GM18511 (cell line): Measurements from ENCODE around the gene DCLRE1C.
"Not testable (repeated sequence)": the region's sequence is repeated elsewhere in the genome, so short reads cannot be mapped to it uniquely, and the experiment has no call there.

Experiments
- ATAC-seq: cut with Tn5 transposase; IDR thresholded peaks from one replicate; pipeline ENCODE4 v1.9.1; 2021; ENCODE audit warnings: mild to moderate bottlenecking, moderate library complexity; ENCODE audit not compliant: unreplicated experiment

Gene DCLRE1C

DNA sequence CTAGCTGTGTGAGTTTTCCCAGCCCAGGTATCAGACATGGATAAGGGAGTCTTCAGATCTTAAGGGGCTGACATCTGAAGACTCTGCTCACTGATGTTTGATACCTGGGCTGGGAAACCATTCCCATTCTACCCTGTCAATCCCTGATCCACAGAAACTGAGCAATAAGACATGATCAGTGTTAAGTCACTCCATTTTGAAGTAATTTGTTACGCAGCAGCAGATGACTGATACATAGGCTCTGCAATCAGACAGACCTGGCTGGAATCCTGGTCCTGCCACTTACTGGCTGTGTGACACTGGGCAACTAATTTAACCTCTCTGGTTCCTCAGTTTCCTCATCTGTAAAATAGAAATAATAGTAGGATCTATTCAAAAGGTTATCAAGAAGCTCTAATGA lies 6.6 kb downstream of the DCLRE1C start:
- ATAC-seq = no peak

DNA sequence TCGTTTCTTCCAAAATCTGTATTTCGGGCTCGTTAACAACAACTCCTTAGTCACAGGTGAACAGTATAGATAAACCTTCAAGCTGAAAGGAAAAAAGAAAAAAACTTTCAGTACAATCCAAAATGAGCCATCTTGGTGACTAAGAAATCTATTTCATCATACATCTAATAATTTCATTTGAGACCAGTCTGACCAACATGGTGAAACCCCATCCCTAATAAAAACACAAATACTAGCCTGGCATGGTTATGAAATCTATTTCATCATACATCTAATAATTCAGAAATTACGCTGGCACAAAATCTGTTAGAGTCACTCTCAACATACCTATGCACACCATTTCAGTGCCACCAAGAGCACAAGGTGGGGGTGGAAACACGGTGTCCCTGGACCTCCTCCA lies 8.8 kb downstream of the DCLRE1C start:
- ATAC-seq = no peak

DNA sequence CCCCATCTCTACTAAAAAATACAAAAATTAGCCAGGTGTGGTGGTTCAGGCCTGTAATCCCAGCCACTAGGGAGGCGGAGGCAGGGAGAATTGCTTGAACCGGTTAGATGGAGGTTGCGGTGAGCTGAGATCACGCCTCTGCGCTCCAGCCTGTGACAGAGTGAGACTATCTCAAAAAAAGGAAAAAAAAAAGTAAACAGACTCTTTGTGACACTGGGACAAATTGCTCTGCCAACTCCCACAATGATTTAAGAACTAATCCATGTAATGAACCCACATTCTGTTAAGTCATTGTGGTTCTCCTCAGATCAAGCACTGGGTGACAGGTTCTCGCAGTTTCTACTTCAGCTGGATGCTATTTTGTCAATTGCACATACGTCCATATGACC lies 11.0 kb downstream of the DCLRE1C start:
- ATAC-seq = not testable (repeated sequence)

DNA sequence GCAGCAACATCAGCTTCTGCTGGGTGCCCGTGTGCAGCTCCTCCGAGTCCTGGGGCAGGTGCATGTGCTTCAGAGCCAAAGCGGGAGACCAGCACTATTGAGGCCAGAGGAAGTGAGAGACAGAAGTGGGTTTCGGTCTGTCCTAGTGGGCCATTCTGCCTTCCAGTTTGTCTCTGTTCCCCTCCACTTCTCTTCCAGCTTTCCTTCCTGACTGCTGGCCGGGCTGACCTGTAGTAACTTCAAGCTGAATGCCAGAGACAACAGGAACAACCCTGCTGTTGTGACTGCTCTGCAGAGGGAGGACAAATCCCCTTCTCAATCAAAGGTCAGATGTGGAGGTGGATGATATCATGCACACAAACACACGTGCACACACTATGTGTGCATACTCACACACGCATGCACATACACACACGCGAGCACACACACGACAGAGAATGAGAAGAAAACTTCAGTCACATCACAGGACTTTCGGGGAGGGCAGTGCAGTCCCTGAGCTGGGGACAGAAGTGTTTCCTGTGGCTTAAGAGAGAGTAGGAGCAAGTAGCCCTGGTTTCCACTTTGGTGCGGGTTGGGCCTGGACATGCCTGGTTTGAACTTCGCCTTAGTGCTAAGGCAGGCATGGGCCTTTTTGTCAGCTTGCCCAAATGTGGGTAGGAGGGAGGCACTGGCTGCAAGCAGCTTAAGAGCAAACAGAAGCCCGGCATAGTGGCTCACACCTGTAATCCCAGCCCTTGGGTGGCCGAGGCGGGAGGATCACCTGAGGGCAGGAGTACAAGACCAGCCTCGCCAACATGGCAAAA lies 11.5 kb downstream of the DCLRE1C start:
- peak; percentile 93 for ATAC-seq

DNA sequence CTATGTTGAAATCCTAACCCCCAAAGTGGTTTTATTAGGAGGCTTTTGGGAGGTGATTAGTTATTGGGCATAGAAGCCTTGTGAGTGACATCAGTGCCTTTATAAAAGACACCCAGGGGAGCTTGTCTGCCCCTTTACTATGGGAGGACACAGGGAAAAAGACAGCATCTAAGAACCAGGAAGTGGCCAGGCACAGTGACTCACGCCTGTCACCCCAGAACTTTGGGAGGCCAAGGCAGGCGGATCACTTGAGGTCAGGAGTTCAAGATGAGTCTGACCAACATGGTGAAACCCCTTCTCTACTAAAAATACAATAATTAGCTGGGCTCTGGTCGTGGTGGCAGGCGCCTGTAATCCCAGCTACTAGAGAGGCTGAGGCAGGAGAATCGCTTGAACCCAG lies 14.9 kb downstream of the DCLRE1C start:
- ATAC-seq = peak; percentile 55

- no peak for ATAC-seq
Observed at GRCh38 chr10:14936584-14936983, 17.3 kb downstream of the DCLRE1C start.

DNA sequence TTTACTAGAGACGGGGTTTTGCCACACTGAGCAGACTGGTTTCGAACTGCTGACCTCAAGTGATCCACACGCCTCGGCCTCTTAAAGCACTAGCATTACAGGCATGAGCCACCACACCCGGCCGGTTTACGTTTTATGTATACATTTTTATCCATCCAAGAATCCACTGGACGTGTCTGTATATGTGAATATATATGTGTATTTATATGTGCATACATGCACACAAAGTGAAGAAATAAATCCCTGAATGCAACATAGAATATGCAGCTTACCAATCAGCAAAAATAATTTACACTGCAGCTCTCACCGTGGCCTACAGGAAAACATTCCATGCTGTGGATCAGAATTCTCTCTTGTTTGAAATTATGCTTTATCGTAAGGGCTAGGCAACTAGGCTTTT lies 23.3 kb downstream of the DCLRE1C start:
- ATAC-seq = no peak

- ATAC-seq = peak; percentile 98
Observed at GRCh38 chr10:14926722-14927416, 27.0 kb downstream of the DCLRE1C start.

GRCh38 chr10:14926061-14926470 lies 27.8 kb downstream of the DCLRE1C start:
- peak; percentile 20 for ATAC-seq

GRCh38 chr10:14925268-14925667 lies 28.6 kb downstream of the DCLRE1C start:
- ATAC-seq = no peak

DNA sequence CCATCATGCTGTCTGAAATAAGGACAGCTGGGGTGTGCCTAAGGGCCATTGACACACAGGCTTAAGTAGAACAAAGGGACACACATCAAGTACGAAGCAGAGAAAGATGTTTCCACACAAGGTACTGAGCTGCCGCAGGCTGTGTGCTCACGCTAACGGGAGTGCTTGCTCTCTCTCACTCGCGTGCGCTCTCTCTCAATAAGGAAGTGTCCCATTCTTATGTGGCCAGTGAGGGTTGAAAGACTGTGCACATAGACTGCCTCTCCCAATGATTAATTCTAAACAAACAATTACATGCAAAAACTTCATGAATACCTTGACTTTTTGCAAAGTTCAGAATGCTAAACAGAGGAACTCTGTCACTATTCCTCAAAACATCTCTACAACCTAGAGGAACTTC lies 29.9 kb downstream of the DCLRE1C start:
- ATAC-seq = no peak

DNA sequence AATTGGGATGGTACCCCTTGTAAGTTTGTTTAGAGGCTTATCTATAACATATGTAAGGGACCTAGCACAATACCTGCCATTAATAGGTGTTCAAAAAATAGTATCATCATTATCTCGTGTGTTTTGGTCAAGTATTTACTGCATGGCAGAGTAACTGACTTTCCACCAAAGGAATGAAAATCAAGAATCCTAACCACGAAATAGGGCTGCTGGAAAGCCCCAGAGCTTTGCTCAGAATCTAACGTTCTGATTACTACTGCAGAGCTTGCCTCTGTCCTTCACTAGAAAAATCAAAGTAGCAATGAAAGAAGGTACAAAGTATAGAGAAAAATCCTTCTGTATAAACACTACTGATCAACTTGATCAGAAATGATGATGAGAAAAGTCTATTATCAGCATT lies 34.9 kb downstream of the DCLRE1C start:
- ATAC-seq = no peak

GRCh38 chr10:14917827-14918226 lies 36.1 kb downstream of the DCLRE1C start:
- ATAC-seq = no peak

- ATAC-seq = no peak
Observed at GRCh38 chr10:14916600-14916999, 37.3 kb downstream of the DCLRE1C start.

DNA sequence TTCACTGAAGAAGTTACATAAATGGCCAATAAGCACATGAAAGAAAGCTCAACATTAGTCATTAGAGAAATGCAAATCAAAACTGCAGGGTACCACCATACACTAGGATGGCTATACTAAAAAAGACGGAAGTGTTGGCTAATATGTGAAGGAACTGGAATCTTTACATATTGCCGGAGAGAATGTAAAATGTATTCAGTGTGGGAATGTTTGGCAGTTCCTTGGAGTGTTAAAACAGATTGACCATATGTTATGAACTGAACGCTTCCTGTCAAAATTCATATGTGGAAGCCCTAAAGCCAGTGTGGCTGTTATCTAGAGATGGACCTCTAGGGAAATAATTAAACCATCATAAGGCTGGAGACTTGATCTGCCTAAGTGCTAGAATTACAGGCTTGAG lies 42.1 kb downstream of the DCLRE1C start:
- ATAC-seq = no peak

- ATAC-seq = no peak
Observed at GRCh38 chr10:14910953-14911352, 42.9 kb downstream of the DCLRE1C start.

DNA sequence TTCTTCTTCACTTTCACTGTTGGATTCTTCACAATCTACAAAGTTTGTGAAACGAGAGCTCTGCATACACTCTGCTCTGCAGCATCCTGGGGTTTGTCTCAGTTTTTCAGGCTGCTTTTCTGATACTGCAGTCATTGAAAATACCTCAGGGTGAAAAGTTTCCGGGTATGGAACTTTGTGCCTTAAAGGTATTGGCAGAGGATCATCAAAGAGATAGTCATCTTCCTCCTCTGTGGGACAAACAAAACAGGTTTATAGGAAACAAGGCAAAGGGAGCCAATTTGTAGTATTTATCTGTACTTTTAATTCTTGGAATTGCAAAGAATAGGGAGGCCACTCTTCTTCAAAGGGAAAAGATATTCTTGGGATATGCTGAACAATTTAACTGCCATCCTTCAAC lies 44.8 kb downstream of the DCLRE1C start:
- ATAC-seq = no peak

- not testable (repeated sequence) for ATAC-seq
Observed at GRCh38 chr10:14907591-14907990, 46.3 kb downstream of the DCLRE1C start.

- no peak for ATAC-seq
Observed at GRCh38 chr10:14906765-14907164, 47.1 kb downstream of the DCLRE1C start.

GRCh38 chr10:14905890-14906289 lies 48.0 kb downstream of the DCLRE1C start:
- ATAC-seq = no peak

DNA sequence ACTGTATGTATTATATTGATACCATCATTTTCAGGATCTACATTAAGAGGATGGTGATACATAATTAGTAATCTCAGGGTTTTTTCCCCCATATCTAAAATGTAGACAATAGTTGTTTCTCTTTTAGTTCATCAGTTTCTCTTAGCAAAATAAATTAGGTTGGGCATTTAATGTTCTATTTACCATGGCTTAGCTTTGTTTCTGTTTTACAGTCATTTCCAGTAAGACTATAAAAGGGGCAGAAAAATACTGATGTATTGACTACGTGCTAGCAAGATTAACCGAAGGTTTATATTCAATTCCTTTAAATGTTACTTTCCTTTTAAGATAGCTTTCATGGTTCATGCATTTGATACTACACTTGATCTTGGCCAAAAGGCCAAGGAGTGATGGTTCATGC lies 49.0 kb downstream of the DCLRE1C start:
- no peak for ATAC-seq

- no peak for ATAC-seq
Observed at GRCh38 chr10:14904316-14904732, 49.6 kb downstream of the DCLRE1C start.
